Thyroid gland (tissue), 4 donors: ENCODE data around the gene ECHS1. TPM values are rescaled to one million over a fixed set of nuclear protein-coding genes. Genes with fewer than 3 reads are reported as not detected.

ENCODE experiments used
- DNase-seq, 2 donors: peaks; one replicate each; pipeline ENCODE4 v3.0.0-alpha.2; 2019
- H3K27ac ChIP-seq, 3 donors: fragments of 200-600 bp; sonication (generic); 1 replicate in 2 of 3; 2 replicates in 1 of 3; pipeline ENCODE4 v1.5.1; 2016 to 2019; ENCODE audit warnings: mild to moderate bottlenecking in 1 of 3, moderate library complexity in 1 of 3
- H3K27me3 ChIP-seq: fragments of 200-600 bp; sonication (generic); one replicate; pipeline ENCODE4 v1.5.1; 2019
- H3K36me3 ChIP-seq, 2 donors: fragments of 200-600 bp; sonication (generic); one replicate each; pipeline ENCODE4 v1.5.1; 2016 to 2019
- H3K4me1 ChIP-seq, 2 donors: fragments of 200-600 bp; sonication (generic); one replicate each; pipeline ENCODE4 v1.5.1; 2017 to 2019
- H3K4me3 ChIP-seq, 3 donors: fragments of 200-600 bp; sonication (generic); replicated peaks in 1 of 3; 1 replicate in 2 of 3; 2 replicates in 1 of 3; pipeline ENCODE4 v1.5.1; 2016; ENCODE audit warnings: mild to moderate bottlenecking in 1 of 3
- H3K9me3 ChIP-seq: fragments of 200-600 bp; sonication (generic); one replicate; pipeline ENCODE4 v1.5.1; 2017
- POLR2A ChIP-seq, 2 donors: fragments of 450-650 bp; IDR thresholded peaks; one replicate each; pipeline ENCODE4 v1.6.1; 2017; ENCODE audit warnings: antibody characterized with exemption in 2 of 2, mild to moderate bottlenecking in 2 of 2, moderate library complexity in 1 of 2
- WGBS, 2 donors: methylation state at CpG; one replicate each; pipeline ENCODE4 v1.1.5; 2017; 5-methylcytosine and 5-hydroxymethylcytosine counted together
- intact Hi-C: fragments of 100-400 bp; cut with DNase I; formaldehyde crosslinking; loops from one replicate; pipeline ENCODE4 v1.15.1; 2023
- total RNA-seq, 4 donors: library from RNA; depleted of rRNA; stranded (reverse); fragments of >200 nt; gene quantifications; one replicate each; pipeline ENCODE4 v1.2.3, GENCODE V29; 2016
- TF ChIP-seq, protein P1 (sequence below), 6 experiments: fragments of 200-600 bp in 3 of 6; fragments of 450-650 bp in 3 of 6; sonication (generic) in 3 of 6; IDR thresholded peaks; one replicate each; pipeline ENCODE4 v1.5.1; 2016 to 2019; ENCODE audit warnings: antibody characterized with exemption in 6 of 6, mild to moderate bottlenecking in 2 of 6, inconsistent platforms in 1 of 6, moderate library complexity in 1 of 6

ECHS1 gene
- total RNA-seq, 4 donors from 2014 or later, result 73.9 to 135 (median 99.5) TPM

DNA sequence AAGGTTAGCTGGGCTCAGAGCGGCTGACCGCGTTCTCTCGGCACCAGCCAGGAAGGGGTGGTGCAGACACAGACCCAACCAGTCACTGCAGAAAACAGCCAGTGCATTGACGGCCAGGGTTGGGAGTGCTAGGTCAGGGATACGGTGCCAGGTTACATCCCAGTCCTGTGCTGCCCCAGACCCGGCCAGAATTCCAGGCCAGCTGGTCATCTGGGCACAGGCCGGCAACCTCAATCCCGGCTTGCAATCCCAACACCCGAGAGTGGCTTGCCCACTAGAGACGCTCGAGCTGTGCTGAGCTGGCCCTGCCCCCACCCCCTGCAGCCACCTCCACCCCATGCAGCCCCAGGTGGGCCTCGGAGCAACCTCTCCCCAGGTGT lies 22.2 kb downstream of the ECHS1 start:
- intact Hi-C loops, result no loop called here
- Histone ChIP-seq H3K36me3 (no peaks in the 10 kb centered on the region), H3K4me3 (no peak overlapping the region), H3K9me3 (no peaks in the 10 kb centered on the region), H3K4me1 (no peaks in the 10 kb centered on the region), H3K27me3 (peaks cover 6% of the 10 kb centered on the region), H3K27ac (no peak overlapping the region)
- DNase-seq, result no peak
- 49 to 100% methylated on average over 1 to 8 of the region's 13 CpGs for WGBS, 2 donors
- no peak for TF ChIP-seq POLR2A (IDR thresholded peaks at IDR 0.05)
- TF ChIP-seq, protein P1, sequence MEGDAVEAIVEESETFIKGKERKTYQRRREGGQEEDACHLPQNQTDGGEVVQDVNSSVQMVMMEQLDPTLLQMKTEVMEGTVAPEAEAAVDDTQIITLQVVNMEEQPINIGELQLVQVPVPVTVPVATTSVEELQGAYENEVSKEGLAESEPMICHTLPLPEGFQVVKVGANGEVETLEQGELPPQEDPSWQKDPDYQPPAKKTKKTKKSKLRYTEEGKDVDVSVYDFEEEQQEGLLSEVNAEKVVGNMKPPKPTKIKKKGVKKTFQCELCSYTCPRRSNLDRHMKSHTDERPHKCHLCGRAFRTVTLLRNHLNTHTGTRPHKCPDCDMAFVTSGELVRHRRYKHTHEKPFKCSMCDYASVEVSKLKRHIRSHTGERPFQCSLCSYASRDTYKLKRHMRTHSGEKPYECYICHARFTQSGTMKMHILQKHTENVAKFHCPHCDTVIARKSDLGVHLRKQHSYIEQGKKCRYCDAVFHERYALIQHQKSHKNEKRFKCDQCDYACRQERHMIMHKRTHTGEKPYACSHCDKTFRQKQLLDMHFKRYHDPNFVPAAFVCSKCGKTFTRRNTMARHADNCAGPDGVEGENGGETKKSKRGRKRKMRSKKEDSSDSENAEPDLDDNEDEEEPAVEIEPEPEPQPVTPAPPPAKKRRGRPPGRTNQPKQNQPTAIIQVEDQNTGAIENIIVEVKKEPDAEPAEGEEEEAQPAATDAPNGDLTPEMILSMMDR (IDR thresholded peaks at IDR 0.05), result no peak

DNA sequence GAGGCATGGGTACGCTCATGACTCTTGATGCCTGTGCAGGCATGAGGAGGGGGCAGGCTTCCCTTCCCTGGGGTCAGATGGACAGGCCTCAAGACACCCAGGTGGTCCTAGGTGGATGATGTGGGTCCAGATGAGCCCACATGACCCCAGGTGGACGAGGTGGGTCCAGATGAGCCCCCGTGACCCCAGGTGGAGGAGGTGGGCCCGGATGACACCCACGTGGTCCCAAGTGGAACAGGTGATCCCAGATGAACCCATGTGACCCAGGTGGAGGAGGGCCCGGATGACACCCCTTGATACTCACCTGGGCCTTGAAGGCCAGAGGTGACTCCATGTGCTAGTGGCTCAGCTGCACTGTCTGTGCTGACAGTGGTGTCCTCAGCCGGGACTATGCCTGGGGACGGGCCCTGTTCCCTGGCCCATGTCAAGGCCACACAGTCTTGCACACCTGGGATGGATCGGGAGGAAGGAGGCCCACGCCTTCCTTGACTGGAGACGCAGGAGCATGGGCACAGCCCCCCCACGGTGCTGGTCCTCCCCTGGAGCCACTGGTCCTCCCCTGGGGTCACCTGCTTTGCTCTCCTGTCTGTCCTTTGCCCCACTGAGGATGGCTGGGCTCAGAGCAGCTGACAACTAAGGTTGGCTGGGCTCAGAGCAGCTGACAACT lies 22.7 kb downstream of the ECHS1 start:
- TF ChIP-seq, protein P1 (IDR thresholded peaks at IDR 0.05), result no peak
- no peak for TF ChIP-seq POLR2A (IDR thresholded peaks at IDR 0.05)
- Histone ChIP-seq H3K4me3 (no peak overlapping the region), H3K27ac (no peak overlapping the region), H3K36me3 (no peaks in the 10 kb centered on the region), H3K9me3 (no peaks in the 10 kb centered on the region), H3K27me3 (peaks cover 6% of the 10 kb centered on the region), H3K4me1 (no peaks in the 10 kb centered on the region)
- WGBS, 2 donors, result 63 to 86% methylated on average over 7 to 11 of the region's 12 CpGs
- no peak for DNase-seq
- intact Hi-C loops, result no loop called here

DNA sequence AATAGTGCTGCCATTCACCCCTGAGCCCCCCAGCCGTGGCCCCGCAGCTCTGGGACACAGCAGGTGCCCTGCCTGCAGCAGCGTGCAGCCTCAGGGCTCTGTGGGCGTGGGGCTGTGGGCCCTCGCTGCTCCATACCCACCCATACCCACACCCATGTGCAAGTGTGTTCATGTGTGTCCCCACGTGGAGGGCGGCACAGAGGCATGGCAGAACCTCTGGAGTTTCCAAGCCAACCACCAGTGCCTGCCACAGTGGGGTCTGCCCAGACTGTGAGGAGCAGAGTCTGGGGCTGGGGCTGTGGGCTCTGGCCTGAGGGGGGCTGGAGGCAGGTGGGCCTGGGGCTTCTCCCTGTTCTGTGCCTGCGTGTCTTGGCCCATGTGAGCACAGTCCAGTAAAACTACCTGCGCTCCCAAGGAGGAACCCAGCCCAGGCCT lies 23.6 kb downstream of the ECHS1 start:
- no peak overlapping the region for H3K27ac ChIP-seq
- intact Hi-C loops, result no loop called here
- H3K4me1 ChIP-seq, result no peaks in the 10 kb centered on the region
- no peaks in the 10 kb centered on the region for H3K36me3 ChIP-seq
- TF ChIP-seq POLR2A (IDR thresholded peaks at IDR 0.05), result no peak
- TF ChIP-seq, protein P1 (IDR thresholded peaks at IDR 0.05), result no peak
- 65 to 71% methylated on average over 6 to 9 of the region's 9 CpGs for WGBS, 2 donors
- DNase-seq, result no peak
- H3K9me3 ChIP-seq, result no peaks in the 10 kb centered on the region
- no peak overlapping the region for H3K4me3 ChIP-seq
- H3K27me3 ChIP-seq, result peaks cover 6% of the 10 kb centered on the region

DNA sequence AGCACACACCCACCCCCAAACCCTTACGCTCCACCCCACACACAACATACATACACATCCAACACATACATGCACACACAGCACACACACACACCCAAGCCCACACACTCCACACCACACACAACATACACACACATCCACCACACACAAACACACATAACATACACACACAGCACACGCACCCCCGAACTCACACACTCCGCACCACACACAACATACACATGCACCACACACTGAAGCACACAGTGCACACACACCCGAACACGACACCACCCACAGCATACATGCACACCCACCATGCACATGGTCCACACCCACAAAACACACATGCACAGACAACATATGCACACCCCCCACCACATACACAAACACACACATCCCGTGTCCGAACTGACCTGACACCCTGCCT lies 24.0 kb downstream of the ECHS1 start:
- DNase-seq, result no peak

More for the DNA sequence above, 24.0 kb downstream of the ECHS1 start:
- TF ChIP-seq, protein P1 (IDR thresholded peaks at IDR 0.05), result no peak
- no peak for TF ChIP-seq POLR2A (IDR thresholded peaks at IDR 0.05)
- Histone ChIP-seq H3K27me3 (peaks cover 6% of the 10 kb centered on the region), H3K27ac (no peak overlapping the region), H3K9me3 (no peaks in the 10 kb centered on the region), H3K4me1 (no peaks in the 10 kb centered on the region), H3K36me3 (no peaks in the 10 kb centered on the region), H3K4me3 (no peak overlapping the region)
- 87 to 89% methylated on average over 8 of the region's 8 CpGs for WGBS, 2 donors
- intact Hi-C loops, result no loop called here
